Peyer's patch (tissue), 4 donors: ENCODE measurements around the gene FOSL1.

Source experiments
- POLR2A ChIP-seq, 2 donors: fragments of 450-650 bp; IDR thresholded peaks; one replicate each; pipeline ENCODE4 v1.5.1; 2017; ENCODE audit warnings: antibody characterized with exemption in 2 of 2, mild to moderate bottlenecking in 2 of 2, moderate library complexity in 2 of 2
- TF ChIP-seq, protein P1 (sequence below), 6 experiments: fragments of 450-650 bp in 4 of 6; fragments of 200-600 bp in 2 of 6; sonication (generic) in 1 of 6; IDR thresholded peaks; one replicate each; pipeline ENCODE4 v1.5.1; 2017 to 2019; ENCODE audit warnings: antibody characterized with exemption in 6 of 6, mild to moderate bottlenecking in 3 of 6, moderate library complexity in 1 of 6

DNA sequence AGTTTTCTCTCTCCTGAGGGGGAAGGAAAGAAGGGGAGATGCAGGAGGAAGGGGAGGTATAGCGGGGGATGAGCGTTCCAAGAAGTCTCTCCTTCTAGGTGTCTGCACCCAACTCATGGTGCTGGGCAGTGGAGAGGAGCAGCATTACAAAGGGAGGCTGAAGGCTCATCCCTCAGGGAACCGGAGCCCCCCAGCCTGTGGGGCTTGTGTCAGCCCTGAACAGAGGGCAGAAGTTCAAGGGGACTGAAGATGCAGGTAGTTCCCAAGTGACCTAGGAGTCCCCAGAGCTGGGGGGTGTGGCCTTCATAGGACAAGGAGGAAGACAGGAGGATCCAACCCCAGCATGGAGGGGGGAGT lies 16.9 kb upstream of the FOSL1 start:
- TF ChIP-seq POLR2A (IDR thresholded peaks at IDR 0.05): no peak
- TF ChIP-seq, protein P1, sequence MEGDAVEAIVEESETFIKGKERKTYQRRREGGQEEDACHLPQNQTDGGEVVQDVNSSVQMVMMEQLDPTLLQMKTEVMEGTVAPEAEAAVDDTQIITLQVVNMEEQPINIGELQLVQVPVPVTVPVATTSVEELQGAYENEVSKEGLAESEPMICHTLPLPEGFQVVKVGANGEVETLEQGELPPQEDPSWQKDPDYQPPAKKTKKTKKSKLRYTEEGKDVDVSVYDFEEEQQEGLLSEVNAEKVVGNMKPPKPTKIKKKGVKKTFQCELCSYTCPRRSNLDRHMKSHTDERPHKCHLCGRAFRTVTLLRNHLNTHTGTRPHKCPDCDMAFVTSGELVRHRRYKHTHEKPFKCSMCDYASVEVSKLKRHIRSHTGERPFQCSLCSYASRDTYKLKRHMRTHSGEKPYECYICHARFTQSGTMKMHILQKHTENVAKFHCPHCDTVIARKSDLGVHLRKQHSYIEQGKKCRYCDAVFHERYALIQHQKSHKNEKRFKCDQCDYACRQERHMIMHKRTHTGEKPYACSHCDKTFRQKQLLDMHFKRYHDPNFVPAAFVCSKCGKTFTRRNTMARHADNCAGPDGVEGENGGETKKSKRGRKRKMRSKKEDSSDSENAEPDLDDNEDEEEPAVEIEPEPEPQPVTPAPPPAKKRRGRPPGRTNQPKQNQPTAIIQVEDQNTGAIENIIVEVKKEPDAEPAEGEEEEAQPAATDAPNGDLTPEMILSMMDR (IDR thresholded peaks at IDR 0.05): no peak
